Esophagus squamous epithelium (tissue), 4 donors: ENCODE measurements around the gene SUPT20H.

Experiments used
- POLR2A ChIP-seq, 4 donors: fragments of 450-650 bp; IDR thresholded peaks; one replicate each; pipeline ENCODE4 v1.6.1; 2017; ENCODE audit warnings: antibody characterized with exemption in 4 of 4, mild to moderate bottlenecking in 4 of 4, moderate library complexity in 3 of 4
- TF ChIP-seq, protein P1 (sequence below), 6 experiments: fragments of 450-650 bp in 4 of 6; fragments of 200-600 bp in 2 of 6; sonication (generic) in 2 of 6; IDR thresholded peaks; one replicate each; pipeline ENCODE4 v1.5.1; 2016 to 2019; ENCODE audit warnings: antibody characterized with exemption in 6 of 6, mild to moderate bottlenecking in 4 of 6, moderate library complexity in 4 of 6

DNA sequence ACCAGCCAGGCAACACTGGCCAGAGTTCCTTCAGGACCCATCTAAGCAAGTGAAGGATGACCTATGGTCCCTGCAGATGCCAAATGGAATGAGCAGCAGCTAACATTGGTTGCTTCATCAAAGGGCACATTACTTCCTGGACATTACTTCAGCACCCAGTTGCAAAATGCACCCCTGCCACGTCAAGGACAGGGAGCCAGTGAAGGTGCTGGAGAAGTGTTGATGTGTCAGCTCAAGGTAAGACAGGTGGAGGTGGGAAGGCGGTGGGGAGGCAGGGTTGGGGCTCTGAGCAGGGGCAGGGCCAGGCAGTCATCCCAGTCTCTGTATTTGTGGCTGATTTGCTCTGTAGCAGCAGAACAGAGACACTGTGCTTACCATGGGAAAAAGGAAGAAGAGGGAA, 31.4 kb upstream of the SUPT20H start:
- TF ChIP-seq, protein P1, sequence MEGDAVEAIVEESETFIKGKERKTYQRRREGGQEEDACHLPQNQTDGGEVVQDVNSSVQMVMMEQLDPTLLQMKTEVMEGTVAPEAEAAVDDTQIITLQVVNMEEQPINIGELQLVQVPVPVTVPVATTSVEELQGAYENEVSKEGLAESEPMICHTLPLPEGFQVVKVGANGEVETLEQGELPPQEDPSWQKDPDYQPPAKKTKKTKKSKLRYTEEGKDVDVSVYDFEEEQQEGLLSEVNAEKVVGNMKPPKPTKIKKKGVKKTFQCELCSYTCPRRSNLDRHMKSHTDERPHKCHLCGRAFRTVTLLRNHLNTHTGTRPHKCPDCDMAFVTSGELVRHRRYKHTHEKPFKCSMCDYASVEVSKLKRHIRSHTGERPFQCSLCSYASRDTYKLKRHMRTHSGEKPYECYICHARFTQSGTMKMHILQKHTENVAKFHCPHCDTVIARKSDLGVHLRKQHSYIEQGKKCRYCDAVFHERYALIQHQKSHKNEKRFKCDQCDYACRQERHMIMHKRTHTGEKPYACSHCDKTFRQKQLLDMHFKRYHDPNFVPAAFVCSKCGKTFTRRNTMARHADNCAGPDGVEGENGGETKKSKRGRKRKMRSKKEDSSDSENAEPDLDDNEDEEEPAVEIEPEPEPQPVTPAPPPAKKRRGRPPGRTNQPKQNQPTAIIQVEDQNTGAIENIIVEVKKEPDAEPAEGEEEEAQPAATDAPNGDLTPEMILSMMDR (IDR thresholded peaks at IDR 0.05), result no peak
- no peak for TF ChIP-seq POLR2A (IDR thresholded peaks at IDR 0.05)
